Measurements from ENCODE around the gene MLLT1. TPM values are rescaled to one million over a fixed set of nuclear protein-coding genes. Genes with fewer than 3 reads are reported as not detected.

MLLT1 gene
- total RNA-seq, 1 donor from 2014 or later = 36.0 TPM

DNA sequence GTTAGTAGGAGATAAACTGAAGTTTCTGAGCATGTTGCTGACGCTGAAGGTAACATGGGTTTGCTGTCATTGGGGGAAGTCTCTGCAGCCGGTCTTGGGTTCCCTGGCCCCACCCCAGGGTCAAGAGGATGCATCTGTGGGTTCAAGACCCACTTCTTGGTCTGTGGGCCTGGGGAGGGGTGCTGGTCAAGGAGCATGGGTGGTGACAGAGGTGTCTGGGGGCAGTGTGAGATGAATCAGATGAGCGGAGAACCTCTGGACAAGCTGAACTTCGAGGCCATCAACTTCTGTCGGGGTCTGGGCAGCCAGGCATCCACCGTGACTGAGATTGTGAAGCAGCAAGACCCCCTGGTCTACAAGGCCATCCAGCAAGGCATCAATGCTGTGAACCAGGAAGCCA lies 92.4 kb downstream of the MLLT1 start:
- intact Hi-C loops (cut with micrococcal nuclease) = no loop called here
- no peak overlapping the region for H3K27ac ChIP-seq (replicated peaks)
- TF ChIP-seq CTCF (IDR thresholded peaks at IDR 0.05; ENCODE audit: borderline replicate concordance) = no peak
- H3K4me3 ChIP-seq = no peak overlapping the region
- peaks cover 4% of the 10 kb centered on the region for H3K9me3 ChIP-seq (replicated peaks)
- H3K4me1 ChIP-seq = no peaks in the 10 kb centered on the region
- no peak for DNase-seq
- no peaks in the 10 kb centered on the region for H3K36me3 ChIP-seq
- H3K27me3 ChIP-seq (ENCODE audit: low read depth) = peaks cover 21% of the 10 kb centered on the region

GRCh38 chr19:6185835-6186834 lies 93.6 kb downstream of the MLLT1 start:
- Histone ChIP-seq H3K9me3 (replicated peaks) (peaks cover 4% of the 10 kb centered on the region), H3K27ac (replicated peaks) (no peak overlapping the region), H3K27me3 (ENCODE audit: low read depth) (peaks cover 32% of the 10 kb centered on the region), H3K4me3 (no peak overlapping the region), H3K36me3 (no peaks in the 10 kb centered on the region), H3K4me1 (no peaks in the 10 kb centered on the region)
- intact Hi-C loops (cut with micrococcal nuclease) = no loop called here
- no peak for DNase-seq
- TF ChIP-seq CTCF (IDR thresholded peaks at IDR 0.05; ENCODE audit: borderline replicate concordance) = no peak

- Histone ChIP-seq H3K27ac (replicated peaks) (no peak overlapping the region), H3K36me3 (no peaks in the 10 kb centered on the region), H3K27me3 (ENCODE audit: low read depth) (peaks cover 39% of the 10 kb centered on the region), H3K4me3 (no peak overlapping the region), H3K9me3 (replicated peaks) (peaks cover 4% of the 10 kb centered on the region), H3K4me1 (no peaks in the 10 kb centered on the region)
- intact Hi-C loops (cut with micrococcal nuclease) = no loop called here
- DNase-seq = no peak
- TF ChIP-seq CTCF (IDR thresholded peaks at IDR 0.05; ENCODE audit: borderline replicate concordance) = no peak
Observed at GRCh38 chr19:6185093-6185834, 94.5 kb downstream of the MLLT1 start.

GRCh38 chr19:6181119-6181518 lies 98.7 kb downstream of the MLLT1 start:
- no peak for DNase-seq
- no peak for TF ChIP-seq CTCF (IDR thresholded peaks at IDR 0.05; ENCODE audit: borderline replicate concordance)
- H3K9me3 ChIP-seq (replicated peaks) = no peaks in the 10 kb centered on the region
- H3K4me1 ChIP-seq = no peaks in the 10 kb centered on the region
- H3K27ac ChIP-seq (replicated peaks) = no peak overlapping the region
- peaks cover 61% of the 10 kb centered on the region for H3K27me3 ChIP-seq (ENCODE audit: low read depth)
- no peak overlapping the region for H3K4me3 ChIP-seq
- intact Hi-C loops (cut with micrococcal nuclease) = no loop called here
- no peaks in the 10 kb centered on the region for H3K36me3 ChIP-seq

GRCh38 chr19:6173190-6173589 lies 106.6 kb downstream of the MLLT1 start:
- H3K4me1 ChIP-seq = no peaks in the 10 kb centered on the region
- TF ChIP-seq CTCF (IDR thresholded peaks at IDR 0.05; ENCODE audit: borderline replicate concordance) = no peak
- no peak overlapping the region for H3K27ac ChIP-seq (replicated peaks)
- intact Hi-C loops (cut with micrococcal nuclease) = no loop called here
- peaks cover 37% of the 10 kb centered on the region for H3K27me3 ChIP-seq (ENCODE audit: low read depth)
- no peak overlapping the region for H3K4me3 ChIP-seq
- no peak for DNase-seq
- peaks cover 23% of the 10 kb centered on the region for H3K9me3 ChIP-seq (replicated peaks)
- H3K36me3 ChIP-seq = no peaks in the 10 kb centered on the region
